MM.1S (cell line): Measurements from ENCODE around the gene AREL1.

Experiments
- DNase-seq: peaks from one replicate; pipeline ENCODE4 v3.0.0-alpha.2; 2015
- H2AFZ ChIP-seq: fragments of 300-600 bp; sonication (generic); 2 replicates; pipeline ENCODE4 v1.6.0; 2016; ENCODE audit warnings: antibody characterized with exemption, low read length
- H3F3A ChIP-seq: fragments of 300-600 bp; sonication (generic); 2 replicates; pipeline ENCODE4 v1.6.1; 2016; ENCODE audit warnings: mild to moderate bottlenecking, antibody characterized with exemption, low read length, moderate library complexity, mixed read lengths; ENCODE audit not compliant: insufficient read depth
- H3K27ac ChIP-seq: fragments of 300-600 bp; sonication (generic); 2 replicates; pipeline ENCODE4 v1.5.1; 2016; ENCODE audit warnings: mild to moderate bottlenecking, low read length
- H3K27me3 ChIP-seq: fragments of 300-600 bp; sonication (generic); replicated peaks from 2 replicates; pipeline ENCODE4 v1.6.0; 2016; ENCODE audit warnings: low read length; ENCODE audit not compliant: insufficient read depth
- H3K36me3 ChIP-seq: fragments of 300-600 bp; sonication (generic); replicated peaks from 2 replicates; pipeline ENCODE4 v1.6.1; 2016; ENCODE audit warnings: mild to moderate bottlenecking, low read length, mixed read lengths; ENCODE audit not compliant: insufficient read depth
- H3K4me1 ChIP-seq: fragments of 300-600 bp; sonication (generic); 2 replicates; pipeline ENCODE4 v1.6.1; 2016; ENCODE audit warnings: low read length, mixed read lengths
- H3K4me2 ChIP-seq: fragments of 300-600 bp; sonication (generic); 2 replicates; pipeline ENCODE4 v1.6.0; 2016; ENCODE audit warnings: low read depth, low read length
- H3K4me3 ChIP-seq: fragments of 300-600 bp; sonication (generic); 2 replicates; pipeline ENCODE4 v1.5.1; 2016; ENCODE audit warnings: low read length, mixed read lengths
- H3K79me2 ChIP-seq: fragments of 300-600 bp; sonication (generic); 2 replicates; pipeline ENCODE4 v1.6.1; 2016; ENCODE audit warnings: mixed run types, low read length, mixed read lengths
- H3K9ac ChIP-seq: fragments of 300-600 bp; sonication (generic); 2 replicates; pipeline ENCODE4 v1.6.1; 2016; ENCODE audit warnings: low read length, mixed read lengths
- H3K9me2 ChIP-seq: fragments of 300-600 bp; sonication (generic); replicated peaks from 2 replicates; pipeline ENCODE4 v1.6.1; 2016; ENCODE audit warnings: mild to moderate bottlenecking, low read length, mixed read lengths; ENCODE audit not compliant: insufficient read depth
- H3K9me3 ChIP-seq: fragments of 300-600 bp; sonication (generic); replicated peaks from 2 replicates; pipeline ENCODE4 v1.6.1; 2016; ENCODE audit warnings: mild to moderate bottlenecking, low read length, mixed read lengths; ENCODE audit not compliant: insufficient read depth
- H4K20me1 ChIP-seq: fragments of 300-600 bp; sonication (generic); 2 replicates; pipeline ENCODE4 v1.6.1; 2016; ENCODE audit warnings: mild to moderate bottlenecking, low read length, moderate library complexity, mixed read lengths; ENCODE audit not compliant: insufficient read depth
- CTCF ChIP-seq: fragments of 300-600 bp; sonication (generic); IDR thresholded peaks from 2 replicates; pipeline ENCODE4 v1.5.1; 2016; ENCODE audit warnings: antibody characterized with exemption, low read length, mixed read lengths
- EZH2 ChIP-seq: fragments of 300-600 bp; sonication (generic); optimal IDR thresholded peaks from 2 replicates; pipeline ENCODE3; 2017; ENCODE audit warnings: low read depth, mild to moderate bottlenecking, antibody characterized with exemption, low read length, mixed read lengths
- EZH2phosphoT487 ChIP-seq: fragments of 300-600 bp; sonication (generic); IDR thresholded peaks from 2 replicates; pipeline ENCODE4 v1.6.1; 2018; ENCODE audit warnings: antibody characterized with exemption, low read length

The AREL1 gene

GRCh38 chr14:74683406-74683805 lies 29.5 kb downstream of the AREL1 start:
- Histone ChIP-seq H3K9ac (no peak overlapping the region), H3K4me2 (no peak overlapping the region), H3K79me2 (no peaks in the 10 kb centered on the region), H3K4me3 (no peak overlapping the region), H2AFZ (no peak overlapping the region), H3K27ac (no peak overlapping the region), H4K20me1 (no peaks in the 10 kb centered on the region), H3K4me1 (no peaks in the 10 kb centered on the region), H3K9me2 (no peaks in the 10 kb centered on the region), H3K9me3 (no peaks in the 10 kb centered on the region), H3F3A (no peaks in the 10 kb centered on the region), H3K27me3 (no peaks in the 10 kb centered on the region), H3K36me3 (no peaks in the 10 kb centered on the region)
- DNase-seq, result no peak
- TF ChIP-seq EZH2phosphoT487, result no peak
- TF ChIP-seq EZH2, result no peak

GRCh38 chr14:74682169-74682952 lies 30.5 kb downstream of the AREL1 start:
- no peak overlapping the region for H3K27ac ChIP-seq
- no peaks in the 10 kb centered on the region for H3K27me3 ChIP-seq
- no peaks in the 10 kb centered on the region for H3K36me3 ChIP-seq
- H2AFZ ChIP-seq, result no peak overlapping the region
- H3K9ac ChIP-seq, result no peak overlapping the region
- no peaks in the 10 kb centered on the region for H3K79me2 ChIP-seq
- DNase-seq, result no peak
- no peaks in the 10 kb centered on the region for H3K9me3 ChIP-seq
- H3K9me2 ChIP-seq, result no peaks in the 10 kb centered on the region
- H4K20me1 ChIP-seq, result no peaks in the 10 kb centered on the region
- no peak overlapping the region for H3K4me3 ChIP-seq
- no peaks in the 10 kb centered on the region for H3F3A ChIP-seq
- H3K4me2 ChIP-seq, result no peak overlapping the region
- H3K4me1 ChIP-seq, result no peaks in the 10 kb centered on the region
- TF ChIP-seq CTCF (no peak), EZH2phosphoT487 (no peak), EZH2 (no peak)

GRCh38 chr14:74675219-74675618 lies 37.7 kb downstream of the AREL1 start:
- H3K9ac ChIP-seq, result no peak overlapping the region
- no peaks in the 10 kb centered on the region for H3F3A ChIP-seq
- no peaks in the 10 kb centered on the region for H3K27me3 ChIP-seq
- no peaks in the 10 kb centered on the region for H3K4me1 ChIP-seq
- no peak overlapping the region for H3K4me3 ChIP-seq
- no peak overlapping the region for H2AFZ ChIP-seq
- no peaks in the 10 kb centered on the region for H3K9me3 ChIP-seq
- H3K4me2 ChIP-seq, result no peak overlapping the region
- no peaks in the 10 kb centered on the region for H3K36me3 ChIP-seq
- no peaks in the 10 kb centered on the region for H4K20me1 ChIP-seq
- H3K79me2 ChIP-seq, result no peaks in the 10 kb centered on the region
- no peak for DNase-seq
- no peak overlapping the region for H3K27ac ChIP-seq
- H3K9me2 ChIP-seq, result no peaks in the 10 kb centered on the region
- no peak for TF ChIP-seq CTCF
- no peak for TF ChIP-seq EZH2
- no peak for TF ChIP-seq EZH2phosphoT487

GRCh38 chr14:74673768-74674167 lies 39.1 kb downstream of the AREL1 start:
- no peaks in the 10 kb centered on the region for H3K4me1 ChIP-seq
- no peaks in the 10 kb centered on the region for H4K20me1 ChIP-seq
- no peaks in the 10 kb centered on the region for H3K9me2 ChIP-seq
- H3K27ac ChIP-seq, result no peak overlapping the region
- no peak overlapping the region for H3K9ac ChIP-seq
- TF ChIP-seq EZH2 (no peak), EZH2phosphoT487 (no peak), CTCF (no peak)
- no peaks in the 10 kb centered on the region for H3K27me3 ChIP-seq
- H3K4me2 ChIP-seq, result no peak overlapping the region
- no peaks in the 10 kb centered on the region for H3F3A ChIP-seq
- H3K79me2 ChIP-seq, result no peaks in the 10 kb centered on the region
- DNase-seq, result no peak
- no peak overlapping the region for H3K4me3 ChIP-seq
- H2AFZ ChIP-seq, result no peak overlapping the region
- no peaks in the 10 kb centered on the region for H3K36me3 ChIP-seq
- H3K9me3 ChIP-seq, result no peaks in the 10 kb centered on the region
